K562 (cell line): ENCODE data around the gene ATP8A1. TPM values are rescaled to one million over a fixed set of nuclear protein-coding genes. Genes with fewer than 3 reads are reported as not detected.

Source experiments
- ATAC-seq: fragments of 200-7000 bp; cut with Tn5 transposase; 3 replicates; pipeline ENCODE4 v1.9.1; 2020; ENCODE audit warnings: moderate library complexity
- BruUV-seq: library from RNA; stranded (reverse); fragments of 400-500 nt; replicated peaks from 2 replicates; lab custom pipeline; 2021; lab: Mats Ljungman, UMichigan
- CTCF ChIA-PET: fragments of 300-600 bp; formaldehyde crosslinking; extraction: SDS; loops from one replicate; lab custom pipeline; 2021; ENCODE audit warnings: low intra/inter-chr PET ratio; lab: Yijun Ruan, JAX
- POLR2A ChIA-PET: fragments of 300-600, 350-650 bp; sonication (Branson Sonifier 250); formaldehyde crosslinking; extraction: SDS; loops from one replicate; lab custom pipeline; 2021; ENCODE audit warnings: antibody characterized with exemption, inconsistent platforms; lab: Yijun Ruan, JAX
- DNase-seq, 4 experiments: peaks; one replicate each; pipeline versions ENCODE4 v3.0.0 to v3.0.0-alpha.2; 2011 to 2018; ENCODE audit warnings: low spot score in 3 of 4, mixed read lengths in 3 of 4; ENCODE audit errors: extremely low read depth in 1 of 4
- FAIRE-seq: peaks from 2 replicates; lab custom pipeline; 2011; peaks lifted over from hg19 to GRCh38; lab: Jason Lieb, UNC
- H2AFZ ChIP-seq: 2 replicates; pipeline ENCODE4 v1.6.0; 2011; ENCODE audit warnings: low read depth, low read length, control low read depth, inconsistent platforms
- H3K27ac ChIP-seq: fragments of 200-600 bp; 3 replicates; pipeline ENCODE4 v1.8.0; 2011; ENCODE audit warnings: low read depth, mild to moderate bottlenecking, control low read depth, inconsistent platforms, low read length, moderate library complexity, mixed read lengths; ENCODE audit errors: extremely low read depth
- H3K27me3 ChIP-seq, 2 experiments: fragments of 300-600 bp in 1 of 2; 2 replicates in 1 of 2; 3 replicates in 1 of 2; pipeline versions ENCODE4 v1.6.0 to v1.8.0; 2011; ENCODE audit warnings: inconsistent platforms in 2 of 2, low read length in 2 of 2, mild to moderate bottlenecking in 1 of 2, mixed read lengths in 1 of 2, moderate library complexity in 1 of 2; ENCODE audit not compliant: control insufficient read depth in 2 of 2, insufficient read depth in 2 of 2
- H3K36me3 ChIP-seq: fragments of 300-600 bp; 3 replicates; pipeline ENCODE4 v1.8.0; 2011; ENCODE audit warnings: mild to moderate bottlenecking, low read length, inconsistent platforms; ENCODE audit not compliant: control insufficient read depth, insufficient read depth
- H3K4me1 ChIP-seq, 2 experiments: fragments of 200-600 bp in 1 of 2; replicated peaks in 1 of 2; 2 replicates in 1 of 2; 3 replicates in 1 of 2; pipeline versions ENCODE4 v1.5.1 to v1.8.0; 2011; ENCODE audit warnings: inconsistent platforms in 2 of 2, low read length in 2 of 2, mild to moderate bottlenecking in 1 of 2, mixed read lengths in 1 of 2, moderate library complexity in 1 of 2; ENCODE audit not compliant: control insufficient read depth in 2 of 2, insufficient read depth in 2 of 2
- H3K4me2 ChIP-seq: 2 replicates; pipeline ENCODE4 v1.6.1; 2011; ENCODE audit warnings: low read length, control low read depth, inconsistent platforms, mixed read lengths; ENCODE audit not compliant: insufficient read depth
- H3K4me3 ChIP-seq: fragments of 200-600 bp; sonication (generic), shearing (Covaris generic); 2 replicates; pipeline ENCODE4 v1.5.1; 2016; ENCODE audit warnings: control low read depth, inconsistent platforms
- H3K79me2 ChIP-seq: fragments of 200-600 bp; 3 replicates; pipeline ENCODE4 v1.8.0; 2011; ENCODE audit warnings: low read length, inconsistent platforms; ENCODE audit not compliant: control insufficient read depth, insufficient read depth
- H3K9ac ChIP-seq, 2 experiments: 2 replicates each; pipeline versions ENCODE4 v1.6.0 to v1.6.1; 2011; ENCODE audit warnings: low read depth in 2 of 2, low read length in 2 of 2, control low read depth in 1 of 2, inconsistent platforms in 1 of 2, mild to moderate bottlenecking in 1 of 2, mixed read lengths in 1 of 2; ENCODE audit not compliant: insufficient read depth in 1 of 2
- H3K9me1 ChIP-seq: one replicate; pipeline ENCODE4 v1.6.0; 2011; ENCODE audit warnings: inconsistent platforms, mild to moderate bottlenecking, low read length, moderate library complexity; ENCODE audit not compliant: control insufficient read depth, insufficient read depth
- H3K9me3 ChIP-seq: replicated peaks from 2 replicates; pipeline ENCODE4 v1.5.1; 2011; ENCODE audit warnings: low read depth, low read length, inconsistent platforms; ENCODE audit not compliant: control insufficient read depth, insufficient read depth
- H4K20me1 ChIP-seq: replicated peaks from 2 replicates; pipeline ENCODE4 v1.6.1; 2011; ENCODE audit warnings: low read length, inconsistent platforms, mixed read lengths; ENCODE audit not compliant: control insufficient read depth, insufficient read depth
- NR0B1 ChIP-seq: fragments of 450-650 bp; IDR thresholded peaks from one replicate; pipeline ENCODE4 v1.6.1; 2018; ENCODE audit warnings: mild to moderate bottlenecking, moderate library complexity; ENCODE audit not compliant: partially characterized antibody
- ZNF507 ChIP-seq: conservative IDR thresholded peaks from 2 replicates; pipeline ENCODE4 v1.6.1; 2017; ENCODE audit warnings: missing genetic modification characterization, missing compliant biosample characterization
- ZNF589 ChIP-seq: fragments of 200-800 bp; sonication (Bioruptor generic); IDR thresholded peaks from 2 replicates; pipeline ENCODE4 v1.6.1; 2016; ENCODE audit warnings: low read depth, missing genetic modification characterization, missing compliant biosample characterization
- ZNF785 ChIP-seq: fragments of 250-450 bp; sonication (Bioruptor Pico); IDR thresholded peaks from 2 replicates; pipeline ENCODE4 v1.4.0; 2020; ENCODE audit warnings: mild to moderate bottlenecking
- WGBS: fragments of 100-300 bp; shearing (Covaris generic); methylation state at CpG from one replicate; pipeline ENCODE4 v1.1.6; 2016; ENCODE audit warnings: low coverage, mixed read lengths; ENCODE audit not compliant: insufficient coverage; ENCODE audit errors: missing lambda C conversion rate; 5-methylcytosine and 5-hydroxymethylcytosine counted together
- in situ Hi-C: fragments of 300-500 bp; cut with MboI; formaldehyde crosslinking; loops from 4 replicates; pipeline ENCODE4 v1.15.0; 2018; ENCODE audit warnings: inconsistent platforms, mixed read lengths
- intact Hi-C: fragments of 100-400 bp; cut with micrococcal nuclease; formaldehyde crosslinking; loops from 2 replicates; pipeline ENCODE4 v1.14.2; 2022
- polyA plus RNA-seq, 8 experiments: library from polyadenylated mRNA; depleted of rRNA in 4 of 8; stranded (reverse) in 5 of 8; unstranded in 3 of 8; fragments of >200 nt; fragmentation: Nextera tagmentation in 2 of 8; fragmentation: Illumina TruSeq in 1 of 8; extraction: Ambion mirVana in 2 of 8; extraction: Trizol in 1 of 8; gene quantifications; 2 replicates each; pipeline versions ENCODE4 v1.2.1 to v1.2.3, GENCODE V29; 2011 to 2014; ENCODE audit warnings: inconsistent platforms in 1 of 8, missing spikeins in 1 of 8
- total RNA-seq, 7 experiments: library from RNA; depleted of rRNA in 6 of 7; stranded (reverse); fragments of >200 nt in 6 of 7; fragmentation: Illumina TruSeq in 2 of 7; extraction: Trizol in 2 of 7; gene quantifications; 2 replicates each; pipeline versions ENCODE4 v1.2.1 to v1.2.3, GENCODE V29; 2011 to 2021; ENCODE audit warnings: low replicate concordance in 1 of 7
- TF ChIP-seq, protein P1 (sequence below): fragments of 250-450 bp; sonication (Bioruptor Pico); IDR thresholded peaks from 2 replicates; pipeline ENCODE4 v1.5.0; 2020; ENCODE audit warnings: mild to moderate bottlenecking
- TF ChIP-seq, protein P2 (sequence below): fragments of 450-650 bp; IDR thresholded peaks from 2 replicates; pipeline ENCODE4 v1.6.1; 2016; ENCODE audit warnings: low read depth

Gene ATP8A1
- total and polyA plus RNA-seq, 9 of the 15 experiments (the other 6 are each of a cell fraction or from before 2014, with no cell fraction given): 0.05 to 0.29 (median 0.07) TPM; not detected in 2

GRCh38 chr4:42497142-42497910, 159.6 kb downstream of the ATP8A1 start:
- FAIRE-seq (no peak), ATAC-seq (no peak), DNase-seq (no peak)
- no peaks in the 10 kb centered on the region for H3K4me1 ChIP-seq
- H3K4me3 ChIP-seq: no peak overlapping the region
- no peak overlapping the region for H3K27ac ChIP-seq
- H3K9ac ChIP-seq: no peak overlapping the region
- H2AFZ ChIP-seq: no peak overlapping the region
- in situ Hi-C loops: no loop called here
- H3K27me3 ChIP-seq: no peaks in the 10 kb centered on the region
- no peaks in the 10 kb centered on the region for H3K79me2 ChIP-seq
- H4K20me1 ChIP-seq: no peaks in the 10 kb centered on the region
- 0% methylated on average over 8 of the region's 8 CpGs for WGBS
- no peak overlapping the region for H3K4me2 ChIP-seq
- ChIA-PET CTCF (no interaction called here), POLR2A (interaction anchor here (0.7 kb wide), 1 partner anchor 737 kb away, joined by 5 read pairs; no protein-coding TSS in a partner anchor)
- H3K9me3 ChIP-seq: no peaks in the 10 kb centered on the region
- intact Hi-C loops: no loop called here
- BruUV-seq: no TSS peak
- no peaks in the 10 kb centered on the region for H3K9me1 ChIP-seq
- H3K36me3 ChIP-seq: no peaks in the 10 kb centered on the region
- TF ChIP-seq NR0B1 (no peak), ZNF589 (CRISPR knock-in tag) (no peak), ZNF507 (tag) (no peak), ZNF785 (CRISPR knock-in tag) (no peak)
- TF ChIP-seq, protein P1, sequence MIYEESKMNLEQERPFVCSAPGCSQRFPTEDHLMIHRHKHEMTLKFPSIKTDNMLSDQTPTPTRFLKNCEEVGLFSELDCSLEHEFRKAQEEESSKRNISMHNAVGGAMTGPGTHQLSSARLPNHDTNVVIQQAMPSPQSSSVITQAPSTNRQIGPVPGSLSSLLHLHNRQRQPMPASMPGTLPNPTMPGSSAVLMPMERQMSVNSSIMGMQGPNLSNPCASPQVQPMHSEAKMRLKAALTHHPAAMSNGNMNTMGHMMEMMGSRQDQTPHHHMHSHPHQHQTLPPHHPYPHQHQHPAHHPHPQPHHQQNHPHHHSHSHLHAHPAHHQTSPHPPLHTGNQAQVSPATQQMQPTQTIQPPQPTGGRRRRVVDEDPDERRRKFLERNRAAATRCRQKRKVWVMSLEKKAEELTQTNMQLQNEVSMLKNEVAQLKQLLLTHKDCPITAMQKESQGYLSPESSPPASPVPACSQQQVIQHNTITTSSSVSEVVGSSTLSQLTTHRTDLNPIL (CRISPR knock-in tag): no peak
- TF ChIP-seq, protein P2, sequence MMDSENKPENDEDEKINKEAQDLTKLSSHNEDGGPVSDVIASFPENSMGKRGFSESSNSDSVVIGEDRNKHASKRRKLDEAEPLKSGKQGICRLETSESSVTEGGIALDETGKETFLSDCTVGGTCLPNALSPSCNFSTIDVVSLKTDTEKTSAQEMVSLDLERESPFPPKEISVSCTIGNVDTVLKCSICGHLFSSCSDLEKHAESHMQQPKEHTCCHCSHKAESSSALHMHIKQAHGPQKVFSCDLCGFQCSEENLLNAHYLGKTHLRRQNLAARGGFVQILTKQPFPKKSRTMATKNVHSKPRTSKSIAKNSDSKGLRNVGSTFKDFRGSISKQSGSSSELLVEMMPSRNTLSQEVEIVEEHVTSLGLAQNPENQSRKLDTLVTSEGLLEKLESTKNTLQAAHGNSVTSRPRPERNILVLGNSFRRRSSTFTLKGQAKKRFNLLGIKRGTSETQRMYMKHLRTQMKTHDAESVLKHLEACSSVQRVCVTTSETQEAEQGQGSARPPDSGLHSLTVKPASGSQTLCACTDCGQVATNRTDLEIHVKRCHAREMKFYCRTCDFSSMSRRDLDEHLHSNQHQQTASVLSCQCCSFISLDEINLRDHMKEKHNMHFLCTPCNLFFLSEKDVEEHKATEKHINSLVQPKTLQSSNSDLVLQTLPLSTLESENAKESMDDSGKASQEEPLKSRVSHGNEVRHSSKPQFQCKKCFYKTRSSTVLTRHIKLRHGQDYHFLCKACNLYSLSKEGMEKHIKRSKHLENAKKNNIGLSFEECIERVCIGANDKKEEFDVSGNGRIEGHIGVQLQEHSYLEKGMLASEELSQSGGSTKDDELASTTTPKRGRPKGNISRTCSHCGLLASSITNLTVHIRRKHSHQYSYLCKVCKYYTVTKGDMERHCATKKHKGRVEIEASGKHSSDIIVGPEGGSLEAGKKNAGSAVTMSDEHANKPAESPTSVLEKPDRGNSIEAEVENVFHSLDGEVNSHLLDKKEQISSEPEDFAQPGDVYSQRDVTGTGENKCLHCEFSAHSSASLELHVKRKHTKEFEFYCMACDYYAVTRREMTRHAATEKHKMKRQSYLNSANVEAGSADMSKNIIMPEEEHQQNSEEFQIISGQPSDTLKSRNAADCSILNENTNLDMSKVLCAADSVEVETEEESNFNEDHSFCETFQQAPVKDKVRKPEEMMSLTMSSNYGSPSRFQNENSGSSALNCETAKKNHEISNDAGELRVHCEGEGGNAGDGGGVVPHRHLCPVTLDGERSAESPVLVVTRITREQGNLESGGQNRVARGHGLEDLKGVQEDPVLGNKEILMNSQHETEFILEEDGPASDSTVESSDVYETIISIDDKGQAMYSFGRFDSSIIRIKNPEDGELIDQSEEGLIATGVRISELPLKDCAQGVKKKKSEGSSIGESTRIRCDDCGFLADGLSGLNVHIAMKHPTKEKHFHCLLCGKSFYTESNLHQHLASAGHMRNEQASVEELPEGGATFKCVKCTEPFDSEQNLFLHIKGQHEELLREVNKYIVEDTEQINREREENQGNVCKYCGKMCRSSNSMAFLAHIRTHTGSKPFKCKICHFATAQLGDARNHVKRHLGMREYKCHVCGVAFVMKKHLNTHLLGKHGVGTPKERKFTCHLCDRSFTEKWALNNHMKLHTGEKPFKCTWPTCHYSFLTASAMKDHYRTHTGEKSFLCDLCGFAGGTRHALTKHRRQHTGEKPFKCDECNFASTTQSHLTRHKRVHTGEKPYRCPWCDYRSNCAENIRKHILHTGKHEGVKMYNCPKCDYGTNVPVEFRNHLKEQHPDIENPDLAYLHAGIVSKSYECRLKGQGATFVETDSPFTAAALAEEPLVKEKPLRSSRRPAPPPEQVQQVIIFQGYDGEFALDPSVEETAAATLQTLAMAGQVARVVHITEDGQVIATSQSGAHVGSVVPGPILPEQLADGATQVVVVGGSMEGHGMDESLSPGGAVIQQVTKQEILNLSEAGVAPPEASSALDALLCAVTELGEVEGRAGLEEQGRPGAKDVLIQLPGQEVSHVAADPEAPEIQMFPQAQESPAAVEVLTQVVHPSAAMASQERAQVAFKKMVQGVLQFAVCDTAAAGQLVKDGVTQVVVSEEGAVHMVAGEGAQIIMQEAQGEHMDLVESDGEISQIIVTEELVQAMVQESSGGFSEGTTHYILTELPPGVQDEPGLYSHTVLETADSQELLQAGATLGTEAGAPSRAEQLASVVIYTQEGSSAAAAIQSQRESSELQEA: no peak
